ENCODE measurements around the gene CSAD. TPM values are rescaled to one million over a fixed set of nuclear protein-coding genes. Genes with fewer than 3 reads are reported as not detected.
"Not testable (repeated sequence)": the region's sequence is repeated elsewhere in the genome, so short reads cannot be mapped to it uniquely, and the experiment has no call there.

The CSAD gene
- total RNA-seq, 4 donors from 2014 or later, result 7.2 to 33.6 (median 19.2) TPM

- TF ChIP-seq CTCF (IDR thresholded peaks at IDR 0.05), result no peak
- TF ChIP-seq POLR2A (IDR thresholded peaks at IDR 0.05), result no peak
- 90 to 96% methylated on average over 1 of the region's 1 CpG for WGBS, 2 donors
- no peak overlapping the region for H3K4me3 ChIP-seq (ENCODE audit: low read depth, poor library complexity, severe bottlenecking)
- no peak for DNase-seq (ENCODE audit: low spot score in 2 of 2)
- intact Hi-C loops (cut with DNase I; ENCODE audit: low total_unique reads), result no loop called here
Observed at GRCh38 chr12:53204351-53204750, 23.6 kb upstream of the CSAD start.

DNA sequence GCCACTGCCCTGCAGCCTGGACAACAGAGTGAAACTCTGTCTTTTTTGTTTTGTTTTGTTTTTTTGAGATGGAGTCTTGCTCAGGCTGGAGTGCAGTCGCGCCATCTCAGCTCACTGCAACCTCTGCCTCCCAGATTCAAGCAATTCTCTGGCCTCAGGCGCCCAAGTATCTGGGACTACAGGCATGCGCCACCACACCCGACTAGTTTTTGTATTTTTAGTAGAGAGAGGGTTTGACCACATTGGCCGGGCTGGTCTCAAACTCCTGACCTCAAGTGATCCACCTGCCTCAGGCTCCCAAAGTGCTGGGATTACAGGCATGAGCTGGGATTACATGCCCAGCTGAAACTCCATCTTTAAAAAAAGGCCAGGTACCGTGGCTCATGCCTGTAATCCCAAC, 21.6 kb upstream of the CSAD start:
- intact Hi-C loops (cut with DNase I; ENCODE audit: low total_unique reads); DNase-seq (ENCODE audit: low spot score in 2 of 2); H3K4me3 ChIP-seq (ENCODE audit: low read depth, poor library complexity, severe bottlenecking): not testable (repeated sequence)
- 85 to 87% methylated on average over 7 of the region's 7 CpGs for WGBS, 2 donors

- DNase-seq (ENCODE audit: low spot score in 2 of 2), result no peak
- intact Hi-C loops (cut with DNase I; ENCODE audit: low total_unique reads), result no loop called here
Observed at GRCh38 chr12:53201639-53202038, 20.9 kb upstream of the CSAD start.

DNA sequence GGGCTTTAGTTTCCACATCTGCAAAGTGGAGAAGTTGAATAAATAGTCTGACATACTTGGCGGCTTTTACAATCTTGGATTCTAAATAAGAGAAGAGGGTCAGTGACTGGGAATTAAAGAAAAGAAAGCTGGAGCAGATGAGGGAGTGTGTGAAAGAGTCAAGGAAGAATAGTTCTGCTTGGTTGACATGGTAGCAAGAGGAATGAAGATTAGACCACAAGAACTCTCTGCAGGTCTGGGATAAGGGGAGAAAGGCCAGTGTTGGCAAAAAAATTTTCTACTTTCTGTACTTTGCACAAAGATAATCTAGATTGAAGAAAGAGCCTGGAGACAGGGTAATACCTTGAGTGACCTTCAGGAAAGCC, 20.4 kb upstream of the CSAD start:
- DNase-seq (ENCODE audit: low spot score in 2 of 2), result no peak
- intact Hi-C loops (cut with DNase I; ENCODE audit: low total_unique reads), result no loop called here
- TF ChIP-seq CTCF (IDR thresholded peaks at IDR 0.05) (no peak), POLR2A (IDR thresholded peaks at IDR 0.05) (no peak)
- H3K4me3 ChIP-seq (ENCODE audit: low read depth, poor library complexity, severe bottlenecking), result no peak overlapping the region
- WGBS, 2 donors, result 63 to 75% methylated on average over 1 of the region's 1 CpG

More at GRCh38 chr12:53201639-53202038, 20.9 kb upstream of the CSAD start:
- TF ChIP-seq CTCF (IDR thresholded peaks at IDR 0.05), result no peak
- TF ChIP-seq POLR2A (IDR thresholded peaks at IDR 0.05), result no peak
- no peak overlapping the region for H3K4me3 ChIP-seq (ENCODE audit: low read depth, poor library complexity, severe bottlenecking)
- WGBS, 2 donors, result 86 to 97% methylated on average over 4 of the region's 4 CpGs

GRCh38 chr12:53200458-53201176, 19.9 kb upstream of the CSAD start:
- intact Hi-C loops (cut with DNase I; ENCODE audit: low total_unique reads), result no loop called here
- 76 to 88% methylated on average over 10 of the region's 10 CpGs for WGBS, 2 donors
- DNase-seq (ENCODE audit: low spot score in 2 of 2), result peak in 1 of 2 donors; percentile 21
- TF ChIP-seq CTCF (IDR thresholded peaks at IDR 0.05) (no peak), POLR2A (IDR thresholded peaks at IDR 0.05) (no peak)
- no peak overlapping the region for H3K4me3 ChIP-seq (ENCODE audit: low read depth, poor library complexity, severe bottlenecking)

- peak in 1 of 2 donors; percentile 59 for DNase-seq (ENCODE audit: low spot score in 2 of 2)
- 96% methylated on average over 2 of the region's 2 CpGs for WGBS, 2 donors
- intact Hi-C loops (cut with DNase I; ENCODE audit: low total_unique reads), result no loop called here
- no peak overlapping the region for H3K4me3 ChIP-seq (ENCODE audit: low read depth, poor library complexity, severe bottlenecking)
- TF ChIP-seq POLR2A (IDR thresholded peaks at IDR 0.05), result no peak
- no peak for TF ChIP-seq CTCF (IDR thresholded peaks at IDR 0.05)
Observed at GRCh38 chr12:53200107-53200457, 19.4 kb upstream of the CSAD start.
